ENCODE results near the gene GARRE1. TPM values are rescaled to one million over a fixed set of nuclear protein-coding genes. Genes with fewer than 3 reads are reported as not detected.
"Not testable (repeated sequence)": the region's sequence is repeated elsewhere in the genome, so short reads cannot be mapped to it uniquely, and the experiment has no call there.

The GARRE1 gene, protein sequence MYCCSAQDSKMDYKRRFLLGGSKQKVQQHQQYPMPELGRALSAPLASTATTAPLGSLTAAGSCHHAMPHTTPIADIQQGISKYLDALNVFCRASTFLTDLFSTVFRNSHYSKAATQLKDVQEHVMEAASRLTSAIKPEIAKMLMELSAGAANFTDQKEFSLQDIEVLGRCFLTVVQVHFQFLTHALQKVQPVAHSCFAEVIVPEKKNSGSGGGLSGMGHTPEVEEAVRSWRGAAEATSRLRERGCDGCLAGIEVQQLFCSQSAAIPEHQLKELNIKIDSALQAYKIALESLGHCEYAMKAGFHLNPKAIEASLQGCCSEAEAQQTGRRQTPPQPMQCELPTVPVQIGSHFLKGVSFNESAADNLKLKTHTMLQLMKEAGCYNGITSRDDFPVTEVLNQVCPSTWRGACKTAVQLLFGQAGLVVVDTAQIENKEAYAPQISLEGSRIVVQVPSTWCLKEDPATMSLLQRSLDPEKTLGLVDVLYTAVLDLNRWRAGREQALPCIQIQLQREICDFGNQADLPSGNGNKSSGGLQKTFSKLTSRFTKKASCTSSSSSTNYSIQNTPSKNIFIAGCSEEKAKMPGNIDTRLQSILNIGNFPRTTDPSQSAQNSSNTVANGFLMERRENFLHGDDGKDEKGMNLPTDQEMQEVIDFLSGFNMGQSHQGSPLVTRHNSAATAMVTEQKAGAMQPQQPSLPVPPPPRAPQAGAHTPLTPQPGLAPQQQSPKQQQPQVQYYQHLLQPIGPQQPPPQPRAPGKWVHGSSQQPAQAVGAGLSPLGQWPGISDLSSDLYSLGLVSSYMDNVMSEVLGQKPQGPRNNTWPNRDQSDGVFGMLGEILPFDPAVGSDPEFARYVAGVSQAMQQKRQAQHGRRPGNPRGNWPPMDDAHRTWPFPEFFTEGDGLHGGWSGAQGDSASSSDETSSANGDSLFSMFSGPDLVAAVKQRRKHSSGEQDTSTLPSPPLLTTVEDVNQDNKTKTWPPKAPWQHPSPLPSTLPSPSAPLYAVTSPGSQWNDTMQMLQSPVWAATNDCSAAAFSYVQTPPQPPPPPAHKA (N-terminal part only)
- total RNA-seq (2014; rRNA removed; shearing (Covaris generic)), result 14.3 and 17.1 TPM in 2 replicates
- 11.5 and 16.0 TPM in 2 replicates for polyA plus RNA-seq (2015; cell fraction: cytosol; rRNA removed)
- 16.6 and 19.1 TPM in 2 replicates for polyA plus RNA-seq (2015; cell fraction: nucleus; rRNA removed)

DNA sequence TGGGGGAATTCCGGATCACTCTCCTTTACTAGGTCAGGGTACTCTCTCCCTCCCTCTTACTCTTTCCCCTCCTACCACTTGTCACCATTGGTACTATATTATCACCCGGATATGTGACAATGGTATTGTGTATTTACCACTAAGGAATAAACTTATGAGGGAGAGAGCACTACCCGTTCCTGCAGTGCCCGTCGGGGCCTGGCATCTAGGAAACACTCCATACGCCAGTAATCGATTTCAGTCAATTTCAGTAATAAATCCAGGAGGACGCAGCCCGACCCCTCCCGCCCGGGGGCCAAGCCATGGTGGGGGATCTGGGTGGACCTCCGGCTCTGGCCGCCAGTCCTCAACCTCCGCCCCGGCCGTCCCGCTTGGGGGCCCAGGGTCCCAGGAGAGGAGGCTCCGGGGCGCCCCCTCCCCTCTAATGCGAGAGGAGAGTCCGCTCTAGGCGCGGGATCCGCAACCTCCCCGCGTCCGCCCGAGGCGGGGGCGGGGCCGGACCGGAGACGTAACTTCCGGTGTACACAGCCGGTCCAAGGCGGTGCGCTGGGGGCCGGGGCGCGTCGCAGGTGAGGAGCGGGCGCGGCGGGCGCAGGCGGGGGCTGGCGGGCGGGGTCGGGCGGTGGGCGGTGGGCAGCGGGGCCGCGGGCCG is at the start of gene GARRE1:
TSS of gene GARRE1 (plus strand) at position 509 of the 652 bp plus-strand sequence. CDS start 45,920 bp downstream, outside the sequence.
- in situ Hi-C loops (cut with HindIII; ENCODE audit: low pct_unique_long_range_greater_than_20kb, low sequenced_read_pairs), result no loop called here
- DNase-seq (ENCODE audit: low read depth, low spot score), result peak; percentile 54

DNA sequence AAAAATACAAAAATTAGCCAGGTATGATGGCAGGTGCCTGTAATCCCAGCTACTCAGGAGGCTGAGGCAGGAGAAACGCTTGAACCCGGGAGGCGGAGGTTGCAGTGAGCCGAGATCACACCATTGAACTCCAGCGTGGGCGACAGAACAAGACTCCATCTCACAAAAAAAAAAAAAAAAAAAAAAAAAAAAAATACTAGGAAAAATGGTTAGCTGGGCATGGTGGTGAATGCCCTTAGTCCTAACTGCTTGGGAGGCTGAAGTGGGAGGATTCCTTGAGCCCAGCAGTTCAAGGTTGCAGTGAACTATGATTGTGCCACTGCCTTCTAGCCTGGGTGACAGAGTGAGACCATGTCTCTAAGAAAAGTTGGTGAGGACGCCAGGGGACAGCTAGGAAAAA is 49.0 kb upstream of the GARRE1 start:
- in situ Hi-C loops (cut with HindIII; ENCODE audit: low pct_unique_long_range_greater_than_20kb, low sequenced_read_pairs); DNase-seq (ENCODE audit: low read depth, low spot score): not testable (repeated sequence)

GRCh38 chr19:34208291-34208884 is 46.0 kb upstream of the GARRE1 start:
- DNase-seq (ENCODE audit: low read depth, low spot score), result no peak
- in situ Hi-C loops (cut with HindIII; ENCODE audit: low pct_unique_long_range_greater_than_20kb, low sequenced_read_pairs), result no loop called here

- in situ Hi-C loops (cut with HindIII; ENCODE audit: low pct_unique_long_range_greater_than_20kb, low sequenced_read_pairs), result no loop called here
Observed at GRCh38 chr19:34209726-34210125, 44.6 kb upstream of the GARRE1 start.

GRCh38 chr19:34213283-34213682 is 41.1 kb upstream of the GARRE1 start:
- in situ Hi-C loops (cut with HindIII; ENCODE audit: low pct_unique_long_range_greater_than_20kb, low sequenced_read_pairs), result no loop called here
- DNase-seq (ENCODE audit: low read depth, low spot score), result no peak

More at GRCh38 chr19:34209726-34210125, 44.6 kb upstream of the GARRE1 start:
- no peak for DNase-seq (ENCODE audit: low read depth, low spot score)

DNA sequence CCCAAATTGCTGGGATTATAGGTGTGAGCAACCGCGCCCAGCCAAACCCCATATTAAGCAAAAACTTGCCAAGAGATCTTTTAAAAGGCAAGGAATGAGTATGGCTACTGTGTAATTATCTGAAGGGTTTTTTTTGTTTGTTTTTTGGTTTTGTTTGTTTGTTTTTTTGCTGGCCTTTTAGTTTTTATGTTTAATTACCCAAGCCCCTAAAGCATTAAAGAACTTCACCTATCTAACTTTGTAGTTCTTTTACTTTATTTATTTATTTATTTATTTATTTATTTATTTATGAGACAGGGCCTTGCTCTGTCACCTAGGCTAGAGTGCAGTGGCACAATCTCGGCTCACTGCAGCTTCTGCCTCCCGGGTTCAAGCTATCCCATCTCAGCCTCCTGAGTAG is 40.3 kb upstream of the GARRE1 start:
- in situ Hi-C loops (cut with HindIII; ENCODE audit: low pct_unique_long_range_greater_than_20kb, low sequenced_read_pairs), result no loop called here
- DNase-seq (ENCODE audit: low read depth, low spot score), result no peak

DNA sequence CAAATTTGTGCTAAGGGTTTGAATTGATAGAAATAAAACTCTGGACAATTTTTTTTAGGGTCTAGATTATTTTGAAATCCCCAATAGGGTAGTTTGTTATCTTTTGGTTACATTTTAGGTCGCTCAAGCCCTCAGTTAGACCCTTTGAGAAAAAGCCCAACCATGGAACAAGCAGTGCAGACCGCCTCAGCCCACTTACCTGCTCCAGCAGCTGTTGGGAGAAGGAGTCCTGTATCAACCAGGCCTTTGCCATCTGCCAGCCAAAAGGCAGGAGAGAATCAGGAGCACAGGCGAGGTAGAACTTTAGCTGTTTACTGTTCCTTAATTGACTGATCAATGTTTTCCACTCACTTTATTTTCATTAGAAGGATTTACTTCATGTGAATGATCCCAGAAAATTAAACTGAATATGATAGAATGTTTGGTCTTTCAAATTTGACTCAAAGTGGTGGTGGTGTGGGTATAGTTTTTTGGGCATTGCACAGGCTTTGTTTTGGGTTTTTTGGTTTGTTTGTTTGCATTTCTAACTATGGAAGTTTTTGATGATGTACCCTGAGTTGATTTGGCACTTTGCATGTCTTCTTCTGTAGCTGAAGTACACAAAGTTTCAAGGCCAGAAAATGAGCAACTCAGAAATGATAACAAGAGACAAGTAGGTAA is 39.2 kb upstream of the GARRE1 start:
- in situ Hi-C loops (cut with HindIII; ENCODE audit: low pct_unique_long_range_greater_than_20kb, low sequenced_read_pairs), result no loop called here
- DNase-seq (ENCODE audit: low read depth, low spot score), result no peak

GRCh38 chr19:34215666-34216038 is 38.7 kb upstream of the GARRE1 start:
- in situ Hi-C loops (cut with HindIII; ENCODE audit: low pct_unique_long_range_greater_than_20kb, low sequenced_read_pairs), result no loop called here
- DNase-seq (ENCODE audit: low read depth, low spot score), result no peak

DNA sequence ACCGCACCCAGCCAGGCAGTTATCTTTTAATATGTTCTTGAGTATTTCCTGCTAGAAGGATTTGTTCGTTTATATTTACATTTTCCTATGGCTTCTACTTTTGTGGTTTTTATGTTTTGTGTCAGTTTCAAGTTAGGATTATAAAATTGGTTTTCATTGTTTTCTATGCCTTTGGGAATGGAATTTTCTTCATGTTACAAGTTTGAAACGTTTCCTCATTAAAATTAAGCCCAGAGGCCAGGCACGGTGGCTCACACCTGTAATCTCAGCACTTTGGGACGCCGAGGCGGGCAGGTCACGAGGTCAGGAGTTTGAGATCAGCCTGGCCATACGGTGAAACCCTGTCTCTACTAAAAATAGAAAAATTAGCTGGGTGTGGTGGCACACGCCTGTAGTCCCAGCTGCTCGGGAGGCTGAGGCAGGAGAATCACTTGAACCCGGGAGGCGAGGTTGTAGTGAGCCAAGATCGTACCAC is 37.6 kb upstream of the GARRE1 start:
- in situ Hi-C loops (cut with HindIII; ENCODE audit: low pct_unique_long_range_greater_than_20kb, low sequenced_read_pairs), result not testable (repeated sequence)

DNA sequence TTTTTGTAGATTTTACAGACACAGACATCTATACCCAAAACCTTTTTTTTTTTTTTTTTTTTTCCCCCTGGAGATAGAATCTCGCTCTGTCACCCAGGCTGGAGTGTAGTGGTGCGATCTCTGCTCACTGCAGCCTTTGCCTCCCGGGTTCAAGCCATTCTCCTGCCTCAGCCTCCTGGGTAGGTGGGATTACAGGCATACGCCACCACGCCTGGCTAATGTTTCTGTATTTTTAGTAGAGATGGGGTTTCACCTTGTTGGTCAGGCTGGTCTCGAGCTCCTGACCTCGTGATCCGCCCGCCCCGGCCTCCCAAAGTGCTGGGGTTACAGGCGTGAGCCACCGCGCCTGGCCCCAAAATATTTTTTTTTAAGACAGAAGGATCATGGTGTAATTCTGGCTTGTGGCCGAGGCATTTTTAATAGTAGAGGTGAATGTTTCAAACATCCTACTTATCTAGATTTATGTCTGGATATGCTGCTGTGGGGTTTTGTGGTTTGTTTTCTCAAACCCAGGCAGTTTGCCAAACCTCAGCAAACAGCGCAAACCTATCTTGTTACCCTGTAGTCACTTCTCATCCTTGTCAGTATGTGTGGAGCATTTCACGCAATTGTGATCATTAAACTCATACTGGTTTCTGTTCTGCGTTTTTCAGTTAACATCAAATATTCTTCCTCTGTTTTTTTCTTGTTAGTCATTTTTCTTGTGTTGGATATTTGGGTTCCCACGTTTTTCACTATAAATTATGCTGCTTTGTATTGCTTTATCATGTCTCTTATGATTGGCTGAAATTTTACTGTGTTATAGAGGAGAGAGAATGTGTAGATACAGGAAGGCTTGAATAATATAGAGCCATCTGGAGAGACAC is 36.2 kb upstream of the GARRE1 start:
- in situ Hi-C loops (cut with HindIII; ENCODE audit: low pct_unique_long_range_greater_than_20kb, low sequenced_read_pairs), result no loop called here
- DNase-seq (ENCODE audit: low read depth, low spot score), result peak; percentile 39

More for the DNA sequence above, 37.6 kb upstream of the GARRE1 start:
- not testable (repeated sequence) for DNase-seq (ENCODE audit: low read depth, low spot score)

GRCh38 chr19:34218818-34219164 is 35.6 kb upstream of the GARRE1 start:
- in situ Hi-C loops (cut with HindIII; ENCODE audit: low pct_unique_long_range_greater_than_20kb, low sequenced_read_pairs), result no loop called here
- no peak for DNase-seq (ENCODE audit: low read depth, low spot score)

- in situ Hi-C loops (cut with HindIII; ENCODE audit: low pct_unique_long_range_greater_than_20kb, low sequenced_read_pairs), result no loop called here
- DNase-seq (ENCODE audit: low read depth, low spot score), result peak; percentile 79
Observed at GRCh38 chr19:34220472-34221063, 33.8 kb upstream of the GARRE1 start.

- in situ Hi-C loops (cut with HindIII; ENCODE audit: low pct_unique_long_range_greater_than_20kb, low sequenced_read_pairs), result no loop called here
- DNase-seq (ENCODE audit: low read depth, low spot score), result no peak
Observed at GRCh38 chr19:34222386-34222785, 32.0 kb upstream of the GARRE1 start.

GRCh38 chr19:34224996-34225658 is 29.2 kb upstream of the GARRE1 start:
- DNase-seq (ENCODE audit: low read depth, low spot score), result no peak
- in situ Hi-C loops (cut with HindIII; ENCODE audit: low pct_unique_long_range_greater_than_20kb, low sequenced_read_pairs), result no loop called here

DNA sequence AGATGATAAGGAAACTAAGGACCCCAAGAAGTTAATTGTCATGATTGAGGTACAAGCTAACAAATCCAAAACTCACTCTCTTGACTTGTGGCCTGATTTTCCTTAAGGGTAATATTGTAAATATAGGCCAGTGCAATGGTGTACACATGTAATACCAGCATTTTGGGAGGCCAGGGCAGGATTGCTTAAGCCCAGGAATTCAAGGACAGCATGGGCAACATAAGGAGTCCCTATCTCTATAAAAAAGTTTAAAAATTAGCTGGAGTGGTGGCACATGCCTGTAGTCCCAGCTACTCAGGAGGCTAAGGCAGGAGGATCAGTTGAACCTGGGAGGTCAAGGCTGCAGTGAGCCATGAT is 28.7 kb upstream of the GARRE1 start:
- no peak for DNase-seq (ENCODE audit: low read depth, low spot score)
- in situ Hi-C loops (cut with HindIII; ENCODE audit: low pct_unique_long_range_greater_than_20kb, low sequenced_read_pairs), result no loop called here

All from SK-MEL-5 (cell line).